HEK293 (cell line): ENCODE data around the gene FHIT.

Source experiments
- CTCF ChIA-PET: fragments of 350-600 bp; formaldehyde crosslinking; extraction: SDS; loops from one replicate; lab custom pipeline; 2021; ENCODE audit warnings: antibody characterized with exemption; lab: Yijun Ruan, JAX
- POLR2A ChIA-PET: fragments of 300-600 bp; formaldehyde crosslinking; extraction: SDS; loops from one replicate; lab custom pipeline; 2020; ENCODE audit warnings: antibody characterized with exemption, inconsistent platforms; lab: Yijun Ruan, JAX
- H3K27ac ChIP-seq: fragments of 200-500 bp; sonication (Bioruptor generic); 2 replicates; pipeline ENCODE4 v1.5.1; 2014; ENCODE audit warnings: low read depth, low read length, control low read depth, inconsistent platforms; ENCODE audit errors: extremely low read depth
- H3K36me3 ChIP-seq, 2 experiments: fragments of 200-500 bp in 1 of 2; sonication (Bioruptor generic) in 1 of 2; 1 replicate in 1 of 2; 2 replicates in 1 of 2; pipeline ENCODE4 v1.5.1; 2014 to 2017; ENCODE audit warnings: inconsistent platforms in 2 of 2, low read length in 2 of 2; ENCODE audit not compliant: control insufficient read depth in 2 of 2, insufficient read depth in 1 of 2
- H3K4me1 ChIP-seq: fragments of 200-500 bp; sonication (Bioruptor generic); 2 replicates; pipeline ENCODE4 v1.5.1; 2014; ENCODE audit warnings: mild to moderate bottlenecking, low read length, inconsistent platforms; ENCODE audit not compliant: control insufficient read depth, insufficient read depth
- H3K4me3 ChIP-seq: 2 replicates; pipeline ENCODE4 v1.5.1; 2011; ENCODE audit warnings: low read depth, mild to moderate bottlenecking, control low read depth, low read length, moderate library complexity
- H3K9me3 ChIP-seq: fragments of 200-500 bp; sonication (Bioruptor generic); 2 replicates; pipeline ENCODE4 v1.5.1; 2014; ENCODE audit warnings: low read depth, low read length, inconsistent platforms; ENCODE audit not compliant: control insufficient read depth, insufficient read depth
- BCL11A ChIP-seq: fragments of 450-650 bp; formaldehyde crosslinking; IDR thresholded peaks from 2 replicates; pipeline ENCODE4 v1.5.1; 2016; ENCODE audit warnings: low read depth, missing biosample characterization, missing genetic modification characterization
- GLIS1 ChIP-seq: fragments of 450-650 bp; formaldehyde crosslinking; IDR thresholded peaks from 2 replicates; pipeline ENCODE4 v1.5.1; 2016; ENCODE audit warnings: missing biosample characterization, missing genetic modification characterization
- HOXD13 ChIP-seq: sonication (generic); formaldehyde crosslinking; IDR thresholded peaks from 2 replicates; pipeline ENCODE4 v1.8.0; 2022; ENCODE audit warnings: missing genetic modification reagents, borderline replicate concordance
- KLF8 ChIP-seq: fragments of 450-650 bp; formaldehyde crosslinking; IDR thresholded peaks from 2 replicates; pipeline ENCODE4 v1.5.1; 2016; ENCODE audit warnings: missing biosample characterization, missing genetic modification characterization
- KLF9 ChIP-seq: fragments of 450-650 bp; formaldehyde crosslinking; IDR thresholded peaks from 2 replicates; pipeline ENCODE4 v1.5.1; 2016; ENCODE audit warnings: missing biosample characterization, missing genetic modification characterization, low read depth
- PRDM1 ChIP-seq: fragments of 450-650 bp; formaldehyde crosslinking; IDR thresholded peaks from 2 replicates; pipeline ENCODE4; 2016; ENCODE audit warnings: missing biosample characterization, missing genetic modification characterization
- REPIN1 ChIP-seq: fragments of 450-650 bp; formaldehyde crosslinking; IDR thresholded peaks from 2 replicates; pipeline ENCODE4 v1.5.1; 2017; ENCODE audit warnings: missing biosample characterization, missing genetic modification characterization, low read depth
- TRIM28 ChIP-seq: IDR thresholded peaks from 2 replicates; pipeline ENCODE4 v1.6.1; 2011; ENCODE audit warnings: low read length, control low read depth, borderline replicate concordance
- YY1 ChIP-seq: fragments of 450-650 bp; formaldehyde crosslinking; IDR thresholded peaks from 2 replicates; pipeline ENCODE4 v1.5.1; 2018; ENCODE audit warnings: missing biosample characterization, missing genetic modification characterization
- ZBTB1 ChIP-seq: fragments of 450-650 bp; formaldehyde crosslinking; IDR thresholded peaks from 2 replicates; pipeline ENCODE4 v1.5.1; 2016; ENCODE audit warnings: missing biosample characterization, missing genetic modification characterization
- ZEB2 ChIP-seq: fragments of 450-650 bp; formaldehyde crosslinking; IDR thresholded peaks from 2 replicates; pipeline ENCODE4 v1.5.1; 2016; ENCODE audit warnings: missing biosample characterization, missing genetic modification characterization
- ZFHX2 ChIP-seq: fragments of 450-650 bp; formaldehyde crosslinking; conservative IDR thresholded peaks from 2 replicates; pipeline ENCODE4 v1.5.1; 2016; ENCODE audit warnings: missing biosample characterization, missing genetic modification characterization
- ZFP37 ChIP-seq: fragments of 450-650 bp; formaldehyde crosslinking; IDR thresholded peaks from 2 replicates; pipeline ENCODE4 v1.5.1; 2016; ENCODE audit warnings: missing biosample characterization, missing genetic modification characterization
- ZNF184 ChIP-seq: fragments of 450-650 bp; IDR thresholded peaks from 2 replicates; pipeline ENCODE4 v1.5.1; 2018; ENCODE audit warnings: missing biosample characterization, mild to moderate bottlenecking, missing genetic modification characterization
- ZNF19 ChIP-seq: fragments of 450-650 bp; formaldehyde crosslinking; IDR thresholded peaks from 2 replicates; pipeline ENCODE4; 2016; ENCODE audit warnings: missing biosample characterization, missing genetic modification characterization, low read depth
- ZNF2 ChIP-seq: fragments of 450-650 bp; formaldehyde crosslinking; IDR thresholded peaks from 2 replicates; pipeline ENCODE4 v1.5.1; 2016; ENCODE audit warnings: missing biosample characterization, missing genetic modification characterization
- ZNF23 ChIP-seq: fragments of 450-650 bp; formaldehyde crosslinking; IDR thresholded peaks from 2 replicates; pipeline ENCODE4 v1.5.1; 2016; ENCODE audit warnings: missing biosample characterization, missing genetic modification characterization, borderline replicate concordance
- ZNF248 ChIP-seq: fragments of 450-650 bp; formaldehyde crosslinking; IDR thresholded peaks from 2 replicates; pipeline ENCODE4 v1.5.1; 2017; ENCODE audit warnings: missing biosample characterization, missing genetic modification characterization
- ZNF266 ChIP-seq: fragments of 450-650 bp; formaldehyde crosslinking; IDR thresholded peaks from 2 replicates; pipeline ENCODE4 v1.5.1; 2016; ENCODE audit warnings: missing biosample characterization, missing genetic modification characterization, low read depth
- ZNF292 ChIP-seq: fragments of 450-650 bp; formaldehyde crosslinking; IDR thresholded peaks from 2 replicates; pipeline ENCODE4 v1.5.1; 2016; ENCODE audit warnings: low read depth, missing biosample characterization, missing genetic modification characterization, borderline replicate concordance
- ZNF341 ChIP-seq: fragments of 450-650 bp; formaldehyde crosslinking; IDR thresholded peaks from 2 replicates; pipeline ENCODE4; 2016; ENCODE audit warnings: low read depth, missing biosample characterization, missing genetic modification characterization
- ZNF416 ChIP-seq: fragments of 450-650 bp; formaldehyde crosslinking; IDR thresholded peaks from 2 replicates; pipeline ENCODE4 v1.5.1; 2016; ENCODE audit warnings: missing biosample characterization, missing genetic modification characterization
- ZNF48 ChIP-seq: fragments of 450-650 bp; formaldehyde crosslinking; IDR thresholded peaks from 2 replicates; pipeline ENCODE4 v1.5.1; 2016; ENCODE audit warnings: missing biosample characterization, missing genetic modification characterization
- ZNF501 ChIP-seq: fragments of 450-650 bp; formaldehyde crosslinking; IDR thresholded peaks from 2 replicates; pipeline ENCODE4 v1.5.1; 2016; ENCODE audit warnings: missing biosample characterization, missing genetic modification characterization
- ZNF514 ChIP-seq: fragments of 450-650 bp; formaldehyde crosslinking; IDR thresholded peaks from 2 replicates; pipeline ENCODE4 v1.5.1; 2016; ENCODE audit warnings: missing biosample characterization, missing genetic modification characterization
- ZNF521 ChIP-seq: fragments of 450-650 bp; formaldehyde crosslinking; IDR thresholded peaks from 2 replicates; pipeline ENCODE4 v1.5.1; 2017; ENCODE audit warnings: missing biosample characterization, mild to moderate bottlenecking, missing genetic modification characterization
- ZNF768 ChIP-seq: fragments of 450-650 bp; formaldehyde crosslinking; IDR thresholded peaks from 2 replicates; pipeline ENCODE4 v1.5.1; 2018; ENCODE audit warnings: missing biosample characterization, mild to moderate bottlenecking, missing genetic modification characterization
- TF ChIP-seq, protein P1 (sequence below): fragments of 450-650 bp; formaldehyde crosslinking; IDR thresholded peaks from 2 replicates; pipeline ENCODE4 v1.5.1; 2016; ENCODE audit warnings: missing biosample characterization, missing genetic modification characterization
- TF ChIP-seq, protein P2 (sequence below): fragments of 450-650 bp; formaldehyde crosslinking; optimal IDR thresholded peaks from 2 replicates; pipeline ENCODE3; 2016; ENCODE audit warnings: missing biosample characterization, mild to moderate bottlenecking, missing genetic modification characterization
- TF ChIP-seq, protein P3 (sequence below): fragments of 450-650 bp; formaldehyde crosslinking; IDR thresholded peaks from 2 replicates; pipeline ENCODE4 v1.5.1; 2016; ENCODE audit warnings: missing biosample characterization, missing genetic modification characterization
- TF ChIP-seq, protein P4 (sequence below): fragments of 450-650 bp; formaldehyde crosslinking; IDR thresholded peaks from 2 replicates; pipeline ENCODE4 v1.5.0; 2017; ENCODE audit warnings: missing biosample characterization, missing genetic modification characterization, borderline replicate concordance

FHIT gene

DNA sequence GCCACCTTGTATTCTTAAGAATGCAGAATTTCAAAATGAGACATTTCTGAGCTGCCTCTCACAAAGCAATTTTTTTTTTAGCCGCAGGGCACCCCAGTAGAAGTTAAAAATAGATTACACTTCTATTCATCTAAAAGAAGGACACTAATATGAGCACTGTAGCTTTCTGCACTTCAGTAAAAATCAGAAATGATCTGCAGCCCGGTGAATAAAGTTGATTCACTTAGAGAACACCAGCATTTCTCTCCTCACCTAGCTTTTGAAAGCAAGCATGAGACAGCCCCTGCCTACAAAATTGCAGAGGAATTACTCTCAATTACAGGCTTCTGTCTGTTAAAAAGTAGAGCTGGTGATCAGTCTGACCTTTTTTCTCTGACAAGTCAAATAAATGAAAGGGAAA lies 1062.4 kb downstream of the FHIT start:
- no peaks in the 10 kb centered on the region for H3K4me1 ChIP-seq
- H3K9me3 ChIP-seq: no peaks in the 10 kb centered on the region
- no peak overlapping the region for H3K4me3 ChIP-seq
- no peaks in the 10 kb centered on the region for H3K36me3 ChIP-seq
- H3K27ac ChIP-seq: no peak overlapping the region
- ChIA-PET POLR2A (no interaction called here), CTCF (no interaction called here)
- TF ChIP-seq HOXD13 (CRISPR knock-in tag): no peak
- TF ChIP-seq, protein P1, sequence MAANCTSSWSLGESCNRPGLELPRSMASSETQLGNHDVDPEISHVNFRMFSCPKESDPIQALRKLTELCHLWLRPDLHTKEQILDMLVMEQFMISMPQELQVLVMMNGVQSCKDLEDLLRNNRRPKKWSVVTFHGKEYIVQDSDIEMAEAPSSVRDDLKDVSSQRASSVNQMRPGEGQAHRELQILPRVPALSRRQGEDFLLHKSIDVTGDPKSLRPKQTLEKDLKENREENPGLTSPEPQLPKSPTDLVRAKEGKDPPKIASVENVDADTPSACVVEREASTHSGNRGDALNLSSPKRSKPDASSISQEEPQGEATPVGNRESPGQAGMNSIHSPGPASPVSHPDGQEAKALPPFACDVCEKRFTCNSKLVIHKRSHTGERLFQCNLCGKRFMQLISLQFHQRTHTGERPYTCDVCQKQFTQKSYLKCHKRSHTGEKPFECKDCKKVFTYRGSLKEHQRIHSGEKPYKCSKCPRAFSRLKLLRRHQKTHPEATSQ (tag by site-specific recombination): no peak
- no peak for TF ChIP-seq ZNF48 (tag by site-specific recombination)
- no peak for TF ChIP-seq ZNF266 (tag by site-specific recombination)
- no peak for TF ChIP-seq ZNF341 (tag by site-specific recombination)
- TF ChIP-seq KLF9 (tag by site-specific recombination): no peak
- TF ChIP-seq, protein P2, sequence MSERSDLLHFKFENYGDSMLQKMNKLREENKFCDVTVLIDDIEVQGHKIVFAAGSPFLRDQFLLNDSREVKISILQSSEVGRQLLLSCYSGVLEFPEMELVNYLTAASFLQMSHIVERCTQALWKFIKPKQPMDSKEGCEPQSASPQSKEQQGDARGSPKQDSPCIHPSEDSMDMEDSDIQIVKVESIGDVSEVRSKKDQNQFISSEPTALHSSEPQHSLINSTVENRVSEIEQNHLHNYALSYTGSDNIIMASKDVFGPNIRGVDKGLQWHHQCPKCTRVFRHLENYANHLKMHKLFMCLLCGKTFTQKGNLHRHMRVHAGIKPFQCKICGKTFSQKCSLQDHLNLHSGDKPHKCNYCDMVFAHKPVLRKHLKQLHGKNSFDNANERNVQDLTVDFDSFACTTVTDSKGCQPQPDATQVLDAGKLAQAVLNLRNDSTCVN (tag by site-specific recombination): no peak
- TF ChIP-seq ZNF501: no peak
- TF ChIP-seq ZNF23 (tag by site-specific recombination): no peak
- no peak for TF ChIP-seq PRDM1
- TF ChIP-seq TRIM28: no peak
- no peak for TF ChIP-seq YY1 (tag by site-specific recombination)
- no peak for TF ChIP-seq ZNF19 (tag by site-specific recombination)
- TF ChIP-seq BCL11A (tag by site-specific recombination): no peak
- TF ChIP-seq ZNF768 (tag by site-specific recombination): no peak
- no peak for TF ChIP-seq ZNF521
- TF ChIP-seq ZNF184: no peak

DNA sequence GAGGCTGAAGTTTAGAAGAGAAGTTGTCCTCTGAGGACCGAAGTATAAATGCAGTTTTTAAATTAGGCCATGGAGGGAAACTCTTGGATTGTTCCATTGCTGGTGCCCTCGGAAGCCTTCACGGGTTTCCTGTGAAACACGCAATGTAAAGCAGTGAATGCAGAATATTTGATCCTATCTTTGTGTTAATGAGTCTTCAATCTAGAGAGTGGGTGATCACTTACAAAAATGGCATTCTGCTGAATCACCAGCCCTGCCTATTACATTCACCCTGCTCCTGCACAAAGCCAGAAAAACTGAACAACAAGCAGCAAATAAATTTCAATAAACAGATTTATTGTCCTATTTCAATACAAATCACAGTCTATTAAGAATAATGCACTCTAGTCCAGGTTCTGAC lies 1063.9 kb downstream of the FHIT start:
- Histone ChIP-seq H3K4me3 (no peak overlapping the region), H3K4me1 (no peaks in the 10 kb centered on the region), H3K27ac (no peak overlapping the region), H3K36me3 (no peaks in the 10 kb centered on the region), H3K9me3 (no peaks in the 10 kb centered on the region)
- POLR2A ChIA-PET: no interaction called here
- CTCF ChIA-PET: no interaction called here
- no peak for TF ChIP-seq ZNF2 (tag by site-specific recombination)
- no peak for TF ChIP-seq ZNF514
- no peak for TF ChIP-seq ZFP37 (tag by site-specific recombination)
- no peak for TF ChIP-seq REPIN1
- TF ChIP-seq ZBTB1 (tag by site-specific recombination): no peak
- no peak for TF ChIP-seq KLF8
- no peak for TF ChIP-seq ZNF292
- no peak for TF ChIP-seq ZNF248
- TF ChIP-seq ZEB2 (tag by site-specific recombination): no peak
- TF ChIP-seq ZNF416 (tag by site-specific recombination): no peak
- TF ChIP-seq, protein P3, sequence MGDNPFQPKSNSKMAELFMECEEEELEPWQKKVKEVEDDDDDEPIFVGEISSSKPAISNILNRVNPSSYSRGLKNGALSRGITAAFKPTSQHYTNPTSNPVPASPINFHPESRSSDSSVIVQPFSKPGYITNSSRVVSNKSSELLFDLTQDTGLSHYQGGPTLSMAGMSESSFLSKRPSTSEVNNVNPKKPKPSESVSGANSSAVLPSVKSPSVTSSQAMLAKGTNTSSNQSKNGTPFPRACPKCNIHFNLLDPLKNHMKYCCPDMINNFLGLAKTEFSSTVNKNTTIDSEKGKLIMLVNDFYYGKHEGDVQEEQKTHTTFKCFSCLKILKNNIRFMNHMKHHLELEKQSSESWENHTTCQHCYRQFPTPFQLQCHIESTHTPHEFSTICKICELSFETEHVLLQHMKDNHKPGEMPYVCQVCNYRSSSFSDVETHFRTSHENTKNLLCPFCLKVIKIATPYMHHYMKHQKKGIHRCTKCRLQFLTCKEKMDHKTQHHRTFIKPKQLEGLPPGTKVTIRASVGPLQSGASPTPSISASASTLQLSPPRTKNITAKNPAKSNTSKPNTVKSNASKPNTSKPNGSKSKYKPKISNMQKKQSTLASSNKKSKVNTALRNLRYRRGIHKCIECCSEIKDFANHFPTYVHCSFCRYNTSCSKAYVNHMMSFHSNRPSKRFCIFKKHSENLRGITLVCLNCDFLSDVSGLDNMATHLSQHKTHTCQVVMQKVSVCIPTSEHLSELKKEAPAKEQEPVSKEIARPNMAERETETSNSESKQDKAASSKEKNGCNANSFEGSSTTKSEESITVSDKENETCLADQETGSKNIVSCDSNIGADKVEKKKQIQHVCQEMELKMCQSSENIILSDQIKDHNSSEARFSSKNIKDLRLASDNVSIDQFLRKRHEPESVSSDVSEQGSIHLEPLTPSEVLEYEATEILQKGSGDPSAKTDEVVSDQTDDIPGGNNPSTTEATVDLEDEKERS (tag by site-specific recombination): no peak
- TF ChIP-seq ZFHX2 (tag by site-specific recombination): no peak
- TF ChIP-seq GLIS1 (tag by site-specific recombination): no peak
- TF ChIP-seq, protein P4, sequence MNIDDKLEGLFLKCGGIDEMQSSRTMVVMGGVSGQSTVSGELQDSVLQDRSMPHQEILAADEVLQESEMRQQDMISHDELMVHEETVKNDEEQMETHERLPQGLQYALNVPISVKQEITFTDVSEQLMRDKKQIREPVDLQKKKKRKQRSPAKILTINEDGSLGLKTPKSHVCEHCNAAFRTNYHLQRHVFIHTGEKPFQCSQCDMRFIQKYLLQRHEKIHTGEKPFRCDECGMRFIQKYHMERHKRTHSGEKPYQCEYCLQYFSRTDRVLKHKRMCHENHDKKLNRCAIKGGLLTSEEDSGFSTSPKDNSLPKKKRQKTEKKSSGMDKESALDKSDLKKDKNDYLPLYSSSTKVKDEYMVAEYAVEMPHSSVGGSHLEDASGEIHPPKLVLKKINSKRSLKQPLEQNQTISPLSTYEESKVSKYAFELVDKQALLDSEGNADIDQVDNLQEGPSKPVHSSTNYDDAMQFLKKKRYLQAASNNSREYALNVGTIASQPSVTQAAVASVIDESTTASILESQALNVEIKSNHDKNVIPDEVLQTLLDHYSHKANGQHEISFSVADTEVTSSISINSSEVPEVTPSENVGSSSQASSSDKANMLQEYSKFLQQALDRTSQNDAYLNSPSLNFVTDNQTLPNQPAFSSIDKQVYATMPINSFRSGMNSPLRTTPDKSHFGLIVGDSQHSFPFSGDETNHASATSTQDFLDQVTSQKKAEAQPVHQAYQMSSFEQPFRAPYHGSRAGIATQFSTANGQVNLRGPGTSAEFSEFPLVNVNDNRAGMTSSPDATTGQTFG (tag by site-specific recombination): no peak
